Gastrocnemius medialis (tissue), 4 donors: ENCODE measurements around the gene ZNF891. TPM values are rescaled to one million over a fixed set of nuclear protein-coding genes. Genes with fewer than 3 reads are reported as not detected.

Experiments
- ATAC-seq, 2 donors: fragments of 150-250 bp; one replicate each; pipeline ENCODE4 v1.9.1; 2016
- DNase-seq, 2 donors: peaks; one replicate each; pipeline ENCODE4 v3.0.0-alpha.2; 2019
- H3K27ac ChIP-seq, 4 donors: fragments of 200-600 bp; sonication (generic); 1 replicate in 1 of 4; 2 replicates in 3 of 4; pipeline ENCODE4 v1.5.1; 2016 to 2018; ENCODE audit warnings: mild to moderate bottlenecking in 2 of 4, moderate library complexity in 1 of 4
- H3K27me3 ChIP-seq, 3 donors: fragments of 200-600 bp; sonication (generic) in 2 of 3; 1 replicate in 1 of 3; 2 replicates in 2 of 3; pipeline versions ENCODE4 v1.5.1 to v1.6.0; 2016 to 2019; ENCODE audit warnings: mild to moderate bottlenecking in 1 of 3, moderate library complexity in 1 of 3
- H3K36me3 ChIP-seq, 2 donors: fragments of 200-600 bp; sonication (generic) in 1 of 2; one replicate each; pipeline ENCODE4 v1.5.1; 2017 to 2018
- H3K4me1 ChIP-seq, 2 donors: fragments of 200-600 bp; sonication (generic) in 1 of 2; one replicate each; pipeline ENCODE4 v1.5.1; 2016 to 2017; ENCODE audit warnings: mild to moderate bottlenecking in 2 of 2
- H3K4me3 ChIP-seq, 4 donors: fragments of 200-600 bp; sonication (generic) in 3 of 4; 1 replicate in 1 of 4; 2 replicates in 3 of 4; pipeline ENCODE4 v1.5.1; 2016 to 2019; ENCODE audit warnings: mild to moderate bottlenecking in 2 of 4
- H3K9me3 ChIP-seq, 3 donors: fragments of 200-600 bp; sonication (generic) in 2 of 3; 1 replicate in 1 of 3; 2 replicates in 2 of 3; pipeline ENCODE4 v1.5.1; 2016 to 2019
- CTCF ChIP-seq, 5 experiments: fragments of 450-650 bp in 3 of 5; fragments of 200-600 bp in 2 of 5; sonication (generic) in 2 of 5; IDR thresholded peaks in 4 of 5; conservative IDR thresholded peaks in 1 of 5; 1 replicate in 4 of 5; 2 replicates in 1 of 5; pipeline ENCODE4 v1.5.1; 2016 to 2019; ENCODE audit warnings: antibody characterized with exemption in 5 of 5, mild to moderate bottlenecking in 3 of 5, moderate library complexity in 3 of 5
- POLR2A ChIP-seq, 2 donors: fragments of 450-650 bp; IDR thresholded peaks; one replicate each; pipeline ENCODE4 v1.6.1; 2017; ENCODE audit warnings: antibody characterized with exemption in 2 of 2, mild to moderate bottlenecking in 2 of 2, moderate library complexity in 2 of 2
- in situ Hi-C, 4 donors: fragments of 200-750 bp; cut with MboI; loops; one replicate each; pipeline versions ENCODE4 v1.15.0 to v1.8.0; 2017; ENCODE audit warnings: low sequenced_read_pairs in 4 of 4
- intact Hi-C: fragments of 100-400 bp; cut with DNase I; formaldehyde crosslinking; loops from one replicate; pipeline ENCODE4 v1.15.1; 2023; ENCODE audit warnings: low total_unique reads
- total RNA-seq, 4 donors: library from RNA; depleted of rRNA; stranded (reverse); fragments of >200 nt; gene quantifications; one replicate each; pipeline versions ENCODE4 v1.1.0 to v1.2.3, GENCODE V29; 2016

The ZNF891 gene
- total RNA-seq, 4 donors from 2014 or later = 0.19 to 1.5 (median 0.51) TPM

- ATAC-seq (no peak), DNase-seq (no peak)
- intact Hi-C loops (loop anchor here (2.0 kb wide), 1 partner anchor 394 kb away; the partner anchor contains the start of genes POLE and PXMP2), in situ Hi-C loops (loop anchor here in 2 of 4 donors (5.0 kb wide), 2 partner anchors 39 to 46 kb away; no protein-coding TSS in a partner anchor)
- H3K9me3 ChIP-seq = peaks cover 0 to 75% (median 49%) of the 10 kb centered on the region in 3 donors
- H3K4me1 ChIP-seq = peaks cover 4 to 12% of the 10 kb centered on the region in 2 donors
- peak overlapping the region; percentile 95 to 98 (median 96) for H3K27ac ChIP-seq
- TF ChIP-seq POLR2A (IDR thresholded peaks at IDR 0.05) (no peak), CTCF (IDR thresholded peaks at IDR 0.05 in 4 of 5, conservative IDR thresholded peaks at IDR 0.05 in 1 of 5) (no peak)
- no peaks in the 10 kb centered on the region for H3K27me3 ChIP-seq
- H3K4me3 ChIP-seq = peak overlapping the region; percentile 88 to 94 (median 91)
- H3K36me3 ChIP-seq = peaks cover 18 to 50% of the 10 kb centered on the region in 2 donors
Observed at GRCh38 chr12:133081159-133081780, 48.8 kb downstream of the ZNF891 start.

DNA sequence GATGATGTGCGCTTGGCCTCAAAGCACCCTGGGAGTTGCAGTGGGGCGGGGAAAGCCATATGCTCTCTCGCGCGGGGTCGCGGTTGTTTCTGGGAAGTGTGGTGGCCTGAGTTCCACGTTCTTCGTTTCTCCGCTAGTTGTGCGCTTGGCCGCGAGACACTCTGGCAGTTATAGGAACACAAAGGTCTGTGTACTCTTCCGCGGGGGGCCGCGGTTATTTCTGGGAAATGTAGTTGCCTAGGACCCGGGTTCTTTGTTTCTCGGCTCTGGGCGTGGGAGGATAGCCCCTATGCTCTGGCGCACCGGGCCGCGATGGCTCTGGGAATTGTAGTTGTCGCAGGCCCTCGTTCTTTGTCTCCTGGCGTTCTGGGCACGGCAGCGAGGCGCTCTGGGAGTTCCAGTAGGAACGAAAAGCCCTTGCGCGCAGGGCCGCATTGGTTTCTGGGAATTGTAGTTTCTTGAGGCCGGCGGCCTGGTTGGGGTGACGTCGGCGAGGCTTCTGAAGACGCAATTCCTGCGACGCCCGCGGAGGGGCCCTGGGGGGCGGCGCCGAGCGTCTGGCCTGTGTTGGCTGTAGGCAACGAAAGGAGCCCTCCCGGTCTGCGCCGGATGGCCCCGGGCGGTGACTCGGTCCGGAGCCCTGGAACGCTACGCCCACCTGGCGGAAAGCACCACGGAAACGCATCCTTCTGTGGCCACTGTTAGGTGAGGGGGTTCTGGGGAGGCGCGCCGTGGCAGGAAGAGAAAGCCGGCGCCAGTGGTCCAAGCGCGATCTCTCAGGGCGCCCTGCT, 49.5 kb downstream of the ZNF891 start, which contains the start of gene ZNF140:
TSS of gene ZNF140 (plus strand) at position 556 of the 791 bp plus-strand sequence. CDS start 398 bp downstream, outside the sequence.
- peaks cover 18 to 43% of the 10 kb centered on the region in 2 donors for H3K36me3 ChIP-seq
- intact Hi-C loops (loop anchor here (1.0 to 2.0 kb wide), 8 partner anchors 43 to 394 kb away; partner anchors contain the start of genes CHFR, POLE, PXMP2 and ZNF10), in situ Hi-C loops (loop anchor here in 2 of 4 donors (5.0 kb wide), 2 partner anchors 38 to 47 kb away; no protein-coding TSS in a partner anchor)
- DNase-seq (peak; percentile 92 to 94), ATAC-seq (peak; percentile 82 to 84)
- no peaks in the 10 kb centered on the region for H3K27me3 ChIP-seq
- peak; percentile 53 to 61 for TF ChIP-seq POLR2A (IDR thresholded peaks at IDR 0.05)
- TF ChIP-seq CTCF (IDR thresholded peaks at IDR 0.05 in 4 of 5, conservative IDR thresholded peaks at IDR 0.05 in 1 of 5) = peak; percentile 14 to 42 (median 36)
- peak within 1 kb of the TSS; percentile 88 to 94 (median 91) for H3K4me3 ChIP-seq
- peak within 1 kb of the TSS; percentile 95 to 98 (median 96) for H3K27ac ChIP-seq
- peaks cover 0 to 73% (median 50%) of the 10 kb centered on the region in 3 donors for H3K9me3 ChIP-seq
- H3K4me1 ChIP-seq = peaks cover 4 to 12% of the 10 kb centered on the region in 2 donors

DNA sequence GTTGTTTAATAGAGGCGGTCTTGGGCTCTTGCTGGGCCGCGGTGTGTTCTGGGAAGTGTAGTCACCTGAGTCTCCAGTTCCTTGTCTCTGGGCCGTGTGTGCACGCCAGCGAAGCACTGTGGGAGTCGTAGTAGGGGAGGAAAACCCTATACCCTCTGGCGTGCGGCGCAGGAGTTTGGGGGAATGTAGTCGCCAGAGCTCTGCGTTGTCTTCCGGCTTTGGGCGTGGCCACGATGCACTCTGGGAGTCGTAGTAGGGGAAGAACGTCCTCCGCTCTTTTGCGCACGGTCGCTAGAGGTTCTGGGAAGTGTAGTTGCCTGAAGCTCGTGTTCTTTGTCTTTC, 50.1 kb downstream of the ZNF891 start:
- H3K9me3 ChIP-seq = peaks cover 3 to 73% (median 50%) of the 10 kb centered on the region in 3 donors
- intact Hi-C loops = loop anchor here (1.0 to 2.0 kb wide), 8 partner anchors 43 to 393 kb away; partner anchors contain the start of genes CHFR, POLE, PXMP2 and ZNF10

More for the DNA sequence above, 50.1 kb downstream of the ZNF891 start:
- Histone ChIP-seq H3K36me3 (peaks cover 18 to 37% of the 10 kb centered on the region in 2 donors), H3K27ac (peak overlapping the region; percentile 95 to 98 (median 96)), H3K4me3 (peak overlapping the region; percentile 88 to 94 (median 91)), H3K4me1 (peaks cover 4 to 12% of the 10 kb centered on the region in 2 donors), H3K27me3 (no peaks in the 10 kb centered on the region)
- ATAC-seq (peak; percentile 95 to 98), DNase-seq (peak; percentile 98 to 99)
- TF ChIP-seq POLR2A (IDR thresholded peaks at IDR 0.05) = no peak
- TF ChIP-seq CTCF (IDR thresholded peaks at IDR 0.05 in 4 of 5, conservative IDR thresholded peaks at IDR 0.05 in 1 of 5) = no peak
- in situ Hi-C loops = loop anchor here in 2 of 4 donors (5.0 kb wide), 2 partner anchors 38 to 47 kb away; no protein-coding TSS in a partner anchor
